Skin of body (tissue), 2 donors: Measurements from ENCODE around the gene CTNNB1. TPM values are rescaled to one million over a fixed set of nuclear protein-coding genes. Genes with fewer than 3 reads are reported as not detected.

Source experiments
- DNase-seq: peaks from one replicate; lab custom pipeline; 2025; lab: John Stamatoyannopoulos, UW
- total RNA-seq: library from RNA; depleted of rRNA; stranded (reverse); fragments of >200 nt; gene quantifications from one replicate; pipeline ENCODE4 v1.2.3, GENCODE V29; 2014

Gene CTNNB1
- total RNA-seq, 1 donor from 2014 or later = 728 TPM

GRCh38 chr3:41192885-41193284 lies 6.4 kb upstream of the CTNNB1 start:
- DNase-seq = no peak

- DNase-seq = no peak
Observed at GRCh38 chr3:41193794-41194539, 5.3 kb upstream of the CTNNB1 start.

GRCh38 chr3:41194701-41195100 lies 4.6 kb upstream of the CTNNB1 start:
- no peak for DNase-seq

- DNase-seq = no peak
Observed at GRCh38 chr3:41195946-41196345, 3.4 kb upstream of the CTNNB1 start.

GRCh38 chr3:41196499-41197410 lies 2.5 kb upstream of the CTNNB1 start:
- DNase-seq = no peak

- no peak for DNase-seq
Observed at GRCh38 chr3:41198046-41198445, 1.3 kb upstream of the CTNNB1 start.

GRCh38 chr3:41198526-41198925 lies 779 bp upstream of the CTNNB1 start:
- no peak for DNase-seq

GRCh38 chr3:41199866-41200668 lies 762 bp downstream of the CTNNB1 start:
- peak; percentile 21 for DNase-seq

GRCh38 chr3:41200669-41201021 lies 1.3 kb downstream of the CTNNB1 start:
- DNase-seq = peak; percentile 51

GRCh38 chr3:41202075-41202833 lies 2.9 kb downstream of the CTNNB1 start:
- DNase-seq = no peak

- peak; percentile 45 for DNase-seq
Observed at GRCh38 chr3:41202834-41203345, 3.6 kb downstream of the CTNNB1 start.

- no peak for DNase-seq
Observed at GRCh38 chr3:41204369-41204768, 5.1 kb downstream of the CTNNB1 start.

GRCh38 chr3:41205591-41205990 lies 6.3 kb downstream of the CTNNB1 start:
- DNase-seq = no peak

- DNase-seq = no peak
Observed at GRCh38 chr3:41207355-41207754, 8.1 kb downstream of the CTNNB1 start.

GRCh38 chr3:41208507-41209220 lies 9.4 kb downstream of the CTNNB1 start:
- no peak for DNase-seq

GRCh38 chr3:41209646-41210045 lies 10.3 kb downstream of the CTNNB1 start:
- DNase-seq = no peak

- DNase-seq = no peak
Observed at GRCh38 chr3:41210966-41211365, 11.7 kb downstream of the CTNNB1 start.

GRCh38 chr3:41212088-41212487 lies 12.8 kb downstream of the CTNNB1 start:
- no peak for DNase-seq

GRCh38 chr3:41213588-41213987 lies 14.3 kb downstream of the CTNNB1 start:
- no peak for DNase-seq

- no peak for DNase-seq
Observed at GRCh38 chr3:41216422-41216821, 17.1 kb downstream of the CTNNB1 start.
